GM19438 (cell line): Measurements from ENCODE around the gene GCKR.

Experiments used
- ATAC-seq: cut with Tn5 transposase; IDR thresholded peaks from one replicate; pipeline ENCODE4 v1.9.1; 2021; ENCODE audit warnings: low read depth; ENCODE audit not compliant: unreplicated experiment

Gene GCKR

GRCh38 chr2:27569398-27569797, 72.8 kb downstream of the GCKR start:
- no peak for ATAC-seq

GRCh38 chr2:27571197-27571596, 74.6 kb downstream of the GCKR start:
- no peak for ATAC-seq

- no peak for ATAC-seq
These were observed 75.0 kb downstream of the GCKR start for GRCh38 chr2:27571681-27572080.

GRCh38 chr2:27572439-27572838, 75.8 kb downstream of the GCKR start:
- no peak for ATAC-seq

GRCh38 chr2:27572998-27573429, 76.4 kb downstream of the GCKR start:
- no peak for ATAC-seq
